Measurements from ENCODE around the gene POGLUT2. TPM values are rescaled to one million over a fixed set of nuclear protein-coding genes. Genes with fewer than 3 reads are reported as not detected.

POGLUT2 gene
- total and polyA plus RNA-seq, 2 donors (not counting 3 experiments of a cell fraction or from before 2014, with no cell fraction given), result 17.9 to 22.5 TPM

- no peaks in the 10 kb centered on the region for H3K9me3 ChIP-seq (replicated peaks; ENCODE audit: control insufficient read depth, insufficient read depth, low read length)
- H3K4me1 ChIP-seq (ENCODE audit: control insufficient read depth, extremely low read depth, insufficient read depth, low read length), result peaks cover 2% of the 10 kb centered on the region
- dilution Hi-C loops (cut with MboI; ENCODE audit: extremely low pct_ligation_motif_present, low sequenced_read_pairs), result no loop called here
- FAIRE-seq, result no peak
- DNase-seq (ENCODE audit: low read depth, low spot score), result no peak
- no peak for TF ChIP-seq EZH2 (IDR thresholded peaks at IDR 0.05; ENCODE audit: borderline replicate concordance, low read depth, low read length, severe bottlenecking)
- no peak for TF ChIP-seq FOS (IDR thresholded peaks at IDR 0.05; ENCODE audit: borderline replicate concordance, insufficient read depth, low read length)
- TF ChIP-seq CTCF (IDR thresholded peaks at IDR 0.05; ENCODE audit: extremely low read depth in 1 of 2, insufficient read depth in 1 of 2, low read depth in 1 of 2, low read length in 2 of 2), result no peak
- TF ChIP-seq GATA2 (IDR thresholded peaks at IDR 0.05; ENCODE audit: insufficient read depth, insufficient read length, low read depth, low read length), result no peak
- TF ChIP-seq JUN (IDR thresholded peaks at IDR 0.05; ENCODE audit: borderline replicate concordance, insufficient read depth, insufficient read length, low read depth), result no peak
- no peak for TF ChIP-seq POLR2AphosphoS5 (IDR thresholded peaks at IDR 0.05; ENCODE audit: insufficient read depth, low read depth, low read length)
- no peak for TF ChIP-seq MYC (IDR thresholded peaks at IDR 0.05; ENCODE audit: low read depth, low read length)
- no peak for TF ChIP-seq MAX (IDR thresholded peaks at IDR 0.05; ENCODE audit: insufficient read depth, insufficient read length)
- TF ChIP-seq POLR2A (IDR thresholded peaks at IDR 0.05; ENCODE audit: low read depth, low read length), result no peak
- no peaks in the 10 kb centered on the region for H3K27me3 ChIP-seq (ENCODE audit: control insufficient read depth in 2 of 2, insufficient read depth in 2 of 2, low read length in 2 of 2)
- CTCF ChIA-PET, result no interaction called here
- intact Hi-C loops (cut with micrococcal nuclease), result no loop called here
- no peak overlapping the region for H3K27ac ChIP-seq (ENCODE audit: insufficient read depth, low read depth, low read length)
- POLR2A ChIA-PET, result no interaction called here
- H3K4me2 ChIP-seq (ENCODE audit: insufficient read depth, low read length), result no peak overlapping the region
- peaks cover 0 to 4% of the 10 kb centered on the region in 2 experiments for H3K36me3 ChIP-seq (ENCODE audit: control insufficient read depth in 2 of 2, extremely low read depth in 1 of 2, insufficient read depth in 2 of 2, low read length in 2 of 2)
- H3K9me1 ChIP-seq (replicated peaks; ENCODE audit: control insufficient read depth, extremely low read depth, insufficient read depth, low read length), result no peaks in the 10 kb centered on the region
- peaks cover 16% of the 10 kb centered on the region for H3K79me2 ChIP-seq (ENCODE audit: control insufficient read depth, insufficient read depth, low read length)
- H2AFZ ChIP-seq (ENCODE audit: low read depth, low read length), result no peak overlapping the region
- BruUV-seq (replicated peaks), result no TSS peak
- peaks cover 3% of the 10 kb centered on the region for H4K20me1 ChIP-seq (replicated peaks; ENCODE audit: control insufficient read depth, extremely low read depth, insufficient read depth, low read length)
- H3K9ac ChIP-seq (replicated peaks; ENCODE audit: extremely low read depth, insufficient read depth, low read length), result no peak overlapping the region
- no peak overlapping the region for H3K4me3 ChIP-seq (replicated peaks in 1 of 3; ENCODE audit: insufficient read depth in 1 of 3, low read depth in 1 of 3, low read length in 3 of 3)
Measured at GRCh38 chr13:102817241-102817640, 18.5 kb upstream of the POGLUT2 start.
